Thoracic aorta endothelial cell (primary cell): Measurements from ENCODE around the gene TTYH1. TPM values are rescaled to one million over a fixed set of nuclear protein-coding genes. Genes with fewer than 3 reads are reported as not detected.

Experiments used
- small RNA-seq: library from RNA; depleted of rRNA; stranded (forward); fragments of <200 nt; gene quantifications from one replicate; pipeline ENCODE3, GENCODE V24; 2012
- total RNA-seq: library from RNA; depleted of rRNA; stranded (reverse); fragments of >200 nt; gene quantifications from 2 replicates; pipeline ENCODE4 v1.2.3, GENCODE V29; 2012

Gene TTYH1
- not detected in 2 replicates for total RNA-seq

DNA sequence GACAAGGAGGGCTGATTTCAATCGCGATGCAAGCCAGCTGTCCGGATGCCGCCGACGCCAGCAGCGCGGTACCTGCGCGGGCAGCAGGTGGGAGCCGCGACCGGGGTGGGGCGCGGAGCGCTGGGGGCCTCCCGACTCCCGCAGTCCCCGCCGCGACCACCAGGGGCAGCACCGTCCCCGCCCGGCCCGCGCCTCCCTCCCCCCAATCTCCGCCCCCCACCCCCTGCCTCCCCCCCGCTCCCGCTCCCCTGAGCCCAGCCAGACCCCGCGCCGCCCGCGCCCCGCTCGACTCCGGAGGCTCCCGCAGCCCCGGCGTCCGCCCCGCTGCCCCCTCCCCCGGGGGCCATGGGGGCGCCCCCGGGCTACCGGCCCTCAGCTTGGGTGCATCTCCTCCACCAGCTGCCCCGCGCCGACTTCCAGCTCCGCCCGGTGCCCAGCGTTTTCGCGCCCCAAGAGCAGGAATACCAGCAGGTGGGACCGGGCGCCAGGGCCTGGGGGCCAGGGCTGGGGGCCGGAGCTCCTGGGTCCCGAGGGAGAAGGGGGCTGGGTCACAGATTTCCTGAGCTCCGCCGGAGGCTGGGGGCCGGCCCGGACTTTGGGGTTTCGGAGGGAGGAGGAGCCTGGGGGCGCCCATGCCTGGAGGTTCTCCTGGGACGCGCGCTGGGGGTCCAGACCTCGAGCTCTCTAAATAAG lies at the start of gene TTYH1:
TSS of gene TTYH1 (plus strand) at position 257 of the 693 bp plus-strand sequence. CDS start at position 346, 89 bp downstream.

DNA sequence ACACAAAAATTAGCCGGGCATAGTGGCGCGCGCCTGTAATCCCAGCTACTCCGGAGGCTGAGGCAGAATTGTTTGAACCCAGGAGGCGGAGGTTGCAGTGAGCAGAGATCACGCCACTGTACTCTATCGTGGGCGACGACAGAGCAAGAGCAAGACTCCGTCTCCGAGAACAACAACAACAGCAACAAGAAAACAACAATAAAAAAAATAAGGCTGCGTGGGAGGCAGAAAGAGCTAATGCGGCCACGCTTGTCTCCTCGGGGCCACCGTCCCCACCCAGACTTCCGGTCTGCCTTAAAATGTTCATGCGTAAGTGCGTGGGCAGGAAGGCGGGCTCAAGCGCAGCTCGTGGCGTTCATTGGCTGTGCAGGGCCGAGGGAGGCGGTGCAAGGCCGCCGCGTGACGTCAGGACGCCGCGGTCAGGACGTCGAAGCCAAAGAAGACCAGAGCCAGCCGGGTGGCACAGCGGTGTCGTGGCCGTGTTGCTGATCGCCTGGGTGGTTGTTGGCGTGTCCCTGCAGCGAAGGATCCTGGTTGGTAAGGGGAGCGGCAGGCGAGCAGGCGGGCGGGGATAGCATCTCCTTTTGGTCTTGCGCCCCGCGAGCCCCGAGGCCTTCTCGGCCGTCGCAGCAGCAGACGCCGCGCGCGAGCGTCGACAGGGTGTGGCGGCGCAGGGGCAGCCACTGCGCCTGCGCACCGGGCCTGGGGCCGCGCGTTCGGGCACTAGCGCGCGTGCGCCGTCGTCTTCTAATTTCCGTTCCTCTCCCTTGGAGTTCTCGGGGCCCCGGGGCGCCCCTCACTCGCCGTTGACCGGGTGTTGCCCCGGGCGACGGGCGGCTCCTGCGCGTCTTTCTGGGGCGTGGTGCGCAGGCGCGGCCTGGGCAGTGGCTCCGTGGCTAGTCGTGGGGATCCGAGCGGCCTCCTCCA lies 33.8 kb downstream of the TTYH1 start, which contains the start of gene LENG8:
TSS of gene LENG8 (plus strand) at position 426 of the 927 bp plus-strand sequence. CDS start 2,146 bp downstream, outside the sequence.

DNA sequence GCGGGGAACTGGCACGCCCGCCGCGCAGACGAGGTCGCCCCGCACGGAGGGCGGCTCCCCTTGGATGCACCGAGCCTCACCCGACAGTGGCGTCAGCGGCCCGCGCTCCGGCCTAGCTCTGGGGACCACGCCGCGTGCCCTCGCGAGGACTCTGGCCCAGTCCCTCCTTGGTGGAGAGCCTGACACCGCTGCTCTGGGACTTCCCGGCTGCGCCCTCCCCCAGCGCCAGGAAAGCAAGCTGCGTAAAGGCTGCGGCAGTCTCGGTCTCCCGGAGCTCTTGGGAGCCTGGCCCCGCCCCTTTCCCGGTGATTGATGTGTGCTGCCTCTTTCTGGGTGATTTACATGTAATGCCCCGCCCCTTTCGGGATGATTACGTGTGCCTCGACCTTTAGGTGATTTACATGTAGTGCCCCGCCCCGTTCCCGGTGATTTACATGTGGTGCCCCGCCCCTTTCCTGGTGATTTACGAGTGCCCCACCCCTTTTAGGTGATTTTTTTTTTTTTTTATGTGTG lies 48.3 kb downstream of the TTYH1 start, which contains the start of gene LENG9:
TSS of gene LENG9 (minus strand) at position 248 of the 513 bp plus-strand sequence. CDS start 252 bp downstream, outside the sequence.

DNA sequence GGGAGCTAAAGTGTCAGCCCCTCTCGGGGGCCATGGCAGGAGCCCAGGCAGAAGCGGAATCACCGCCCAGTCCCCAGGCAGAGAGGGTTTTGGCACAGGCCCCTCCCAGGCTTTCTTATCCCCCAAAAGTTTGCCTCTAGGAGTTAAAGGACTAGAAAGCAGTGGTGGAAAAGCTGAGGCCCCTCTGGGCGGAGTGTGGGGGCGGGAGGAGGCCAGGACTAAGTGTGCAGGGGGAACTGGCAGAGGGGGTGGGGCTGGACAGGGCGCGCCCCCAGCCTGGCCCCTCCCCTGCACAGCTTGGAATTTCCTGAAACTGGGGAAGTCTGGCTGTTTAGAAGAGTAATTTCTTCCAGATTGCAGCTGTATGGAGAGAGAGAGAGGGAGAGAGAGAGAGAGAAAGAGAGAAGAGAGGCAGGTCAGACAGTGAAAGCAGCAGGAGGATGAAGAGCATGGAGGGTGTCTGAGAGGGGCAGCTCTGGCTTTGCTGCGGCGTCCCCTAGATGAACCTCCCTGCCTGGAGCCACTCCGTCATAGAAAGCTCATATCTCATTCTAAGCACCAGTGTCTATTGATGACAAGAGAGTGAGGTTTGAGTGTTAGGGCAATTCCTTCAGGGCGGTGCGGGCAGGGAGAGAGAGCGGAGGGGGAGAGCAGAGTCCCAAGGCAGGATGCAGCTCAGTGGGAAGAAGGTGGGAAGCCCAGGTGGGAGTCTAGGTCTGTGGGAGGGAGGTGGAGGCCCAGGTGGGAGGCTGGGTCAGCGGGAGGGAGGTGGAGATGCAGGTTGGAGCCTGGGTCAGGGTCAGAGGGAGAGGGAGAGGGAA lies 58.0 kb downstream of the TTYH1 start, which contains the start of gene CDC42EP5:
TSS of gene CDC42EP5 (minus strand) at position 226 of the 821 bp plus-strand sequence. CDS start 7,749 bp downstream, outside the sequence.

Small RNA genes within 50 kb of the gene (small RNA-seq; reads per million reads assigned to genes)
- not detected for gene AC245884.3

Other genes starting within 250 kb of the TTYH1 start
- 0.53 TPM in 1 of 2 replicates, not detected in the other for gene TMC4, start 242.3 kb upstream of the TTYH1 start, total RNA-seq
- 64.0 and 112 TPM in 2 replicates for gene MBOAT7, start 225.9 kb upstream of the TTYH1 start, total RNA-seq
- gene TSEN34, start 224.2 kb upstream of the TTYH1 start, total RNA-seq, result 47.6 and 60.0 TPM in 2 replicates
- gene RPS9, start 214.6 kb upstream of the TTYH1 start, total RNA-seq, result 1,424 and 1,587 TPM in 2 replicates
- gene LILRB3, start 192.5 kb upstream of the TTYH1 start, total RNA-seq, result not detected in 2 replicates
- not detected in 2 replicates for gene LILRA6, start 172.7 kb upstream of the TTYH1 start, total RNA-seq
- 0.07 TPM in 1 of 2 replicates, not detected in the other for gene LILRB5, start 158.2 kb upstream of the TTYH1 start, total RNA-seq
- gene LILRB2, start 134.4 kb upstream of the TTYH1 start, total RNA-seq, result not detected in 2 replicates
- gene LILRA5, start 102.3 kb upstream of the TTYH1 start, total RNA-seq, result not detected in 2 replicates
- not detected in 2 replicates for gene LILRA4, start 76.3 kb upstream of the TTYH1 start, total RNA-seq
- not detected in 2 replicates for gene LAIR1, start 50.5 kb upstream of the TTYH1 start, total RNA-seq
- gene LENG8, start 33.7 kb downstream of the TTYH1 start, total RNA-seq, result 46.4 and 74.3 TPM in 2 replicates
- gene LENG9, start 48.3 kb downstream of the TTYH1 start, total RNA-seq, result 3.6 TPM in 2 replicates
- 27.1 and 27.4 TPM in 2 replicates for gene CDC42EP5, start 57.8 kb downstream of the TTYH1 start, total RNA-seq
- not detected in 2 replicates for gene LAIR2, start 87.4 kb downstream of the TTYH1 start, total RNA-seq
- gene LILRA2, start 158.3 kb downstream of the TTYH1 start, total RNA-seq, result not detected in 2 replicates
- gene LILRA1, start 178.2 kb downstream of the TTYH1 start, total RNA-seq, result not detected in 2 replicates
- not detected in 2 replicates for gene LILRB1, start 215.0 kb downstream of the TTYH1 start, total RNA-seq
- not detected in 2 replicates for gene LILRB4, start 247.5 kb downstream of the TTYH1 start, total RNA-seq